Smooth muscle cell (in vitro differentiated cells): ENCODE data around the gene KDM6A. TPM values are rescaled to one million over a fixed set of nuclear protein-coding genes. Genes with fewer than 3 reads are reported as not detected.

Experiments
- DNase-seq: peaks from one replicate; lab custom pipeline; 2025; ENCODE audit not compliant: unreplicated experiment; lab: John Stamatoyannopoulos, UW
- H2AFZ ChIP-seq: fragments of 200-600 bp; sonication (generic); 2 replicates; pipeline ENCODE4 v1.6.0; 2016; ENCODE audit warnings: antibody characterized with exemption, low read depth, mild to moderate bottlenecking
- H3F3A ChIP-seq: fragments of 200-600 bp; sonication (generic); 2 replicates; pipeline ENCODE4 v1.6.0; 2017; ENCODE audit warnings: antibody characterized with exemption, low read depth
- H3K27ac ChIP-seq: fragments of 200-600 bp; sonication (generic); 2 replicates; pipeline ENCODE4 v1.5.1; 2016; ENCODE audit warnings: low read depth, mild to moderate bottlenecking
- H3K27me3 ChIP-seq: fragments of 200-600 bp; sonication (generic); 2 replicates; pipeline ENCODE4 v1.6.1; 2016; ENCODE audit warnings: low read depth, mild to moderate bottlenecking
- H3K36me3 ChIP-seq: fragments of 200-600 bp; sonication (generic); 2 replicates; pipeline ENCODE4 v1.5.1; 2016; ENCODE audit warnings: low read depth
- H3K4me1 ChIP-seq: fragments of 200-600 bp; sonication (generic); 2 replicates; pipeline ENCODE4 v1.5.1; 2016; ENCODE audit warnings: low read depth
- H3K4me2 ChIP-seq: fragments of 200-600 bp; sonication (generic); 2 replicates; pipeline ENCODE4 v1.6.0; 2016; ENCODE audit warnings: mild to moderate bottlenecking
- H3K4me3 ChIP-seq: fragments of 200-600 bp; sonication (generic); 2 replicates; pipeline ENCODE4 v1.5.1; 2016; ENCODE audit warnings: mild to moderate bottlenecking
- H3K79me2 ChIP-seq: fragments of 200-600 bp; sonication (generic); 2 replicates; pipeline ENCODE4 v1.6.0; 2016; ENCODE audit warnings: low read depth, mild to moderate bottlenecking
- H3K9ac ChIP-seq: fragments of 200-600 bp; sonication (generic); 2 replicates; pipeline ENCODE4 v1.6.0; 2016; ENCODE audit warnings: low read depth
- H3K9me3 ChIP-seq: fragments of 200-600 bp; sonication (generic); replicated peaks from 2 replicates; pipeline ENCODE4 v1.5.1; 2016; ENCODE audit warnings: low read depth
- H4K20me1 ChIP-seq: fragments of 200-600 bp; sonication (generic); 2 replicates; pipeline ENCODE4 v1.6.0; 2016; ENCODE audit warnings: low read depth
- CTCF ChIP-seq: fragments of 200-600 bp; sonication (generic); IDR thresholded peaks from 2 replicates; pipeline ENCODE4 v1.5.1; 2017; ENCODE audit warnings: borderline replicate concordance, mild to moderate bottlenecking, antibody characterized with exemption; ENCODE audit not compliant: insufficient read depth, poor library complexity, severe bottlenecking
- WGBS: methylation state at CpG from one replicate; pipeline ENCODE4 v1.1.7; 2016; ENCODE audit warnings: low lambda C conversion rate; 5-methylcytosine and 5-hydroxymethylcytosine counted together
- polyA plus RNA-seq: library from polyadenylated mRNA; unstranded; fragments of >200 nt; fragmentation: Nextera tagmentation; extraction: Ambion mirVana; gene quantifications from 2 replicates; pipeline ENCODE4 v1.2.1, GENCODE V29; 2016
- total RNA-seq: library from RNA; depleted of rRNA; stranded (reverse); fragments of >200 nt; gene quantifications from 2 replicates; pipeline ENCODE4 v1.2.3, GENCODE V29; 2014

Gene KDM6A
- total and polyA plus RNA-seq, 2 experiments from 2014 or later, result 9.6 to 28.1 TPM

GRCh38 chrX:44954562-44954961 is 81.6 kb downstream of the KDM6A start:
- H3K27ac ChIP-seq, result no peak overlapping the region

GRCh38 chrX:44957848-44958247 is 84.9 kb downstream of the KDM6A start:
- no peak overlapping the region for H3K9ac ChIP-seq
- no peak overlapping the region for H2AFZ ChIP-seq
- 72% methylated on average over 2 of the region's 2 CpGs for WGBS
- H4K20me1 ChIP-seq, result peaks cover 75% of the 10 kb centered on the region
- H3K4me2 ChIP-seq, result no peak overlapping the region
- H3K79me2 ChIP-seq, result peaks cover 87% of the 10 kb centered on the region
- no peak overlapping the region for H3K4me3 ChIP-seq
- H3K36me3 ChIP-seq, result no peaks in the 10 kb centered on the region
- no peak for DNase-seq
- no peak overlapping the region for H3K27ac ChIP-seq
- TF ChIP-seq CTCF, result no peak
- H3K27me3 ChIP-seq, result no peaks in the 10 kb centered on the region
- peaks cover 21% of the 10 kb centered on the region for H3K4me1 ChIP-seq
- H3F3A ChIP-seq, result no peaks in the 10 kb centered on the region
- H3K9me3 ChIP-seq, result no peaks in the 10 kb centered on the region

More at GRCh38 chrX:44954562-44954961, 81.6 kb downstream of the KDM6A start:
- Histone ChIP-seq H3K9me3 (no peaks in the 10 kb centered on the region), H3K27me3 (no peaks in the 10 kb centered on the region), H3K36me3 (no peaks in the 10 kb centered on the region), H3F3A (no peaks in the 10 kb centered on the region), H4K20me1 (peaks cover 76% of the 10 kb centered on the region), H2AFZ (no peak overlapping the region), H3K4me3 (no peak overlapping the region), H3K4me1 (peaks cover 16% of the 10 kb centered on the region), H3K9ac (no peak overlapping the region), H3K4me2 (peak overlapping the region; percentile 42), H3K79me2 (peaks cover 99% of the 10 kb centered on the region)
- DNase-seq, result no peak
- TF ChIP-seq CTCF, result no peak
- WGBS, result 65% methylated on average over 3 of the region's 3 CpGs

GRCh38 chrX:44958480-44958879 is 85.5 kb downstream of the KDM6A start:
- peaks cover 21% of the 10 kb centered on the region for H3K4me1 ChIP-seq
- H3K27me3 ChIP-seq, result no peaks in the 10 kb centered on the region
- H3K79me2 ChIP-seq, result peaks cover 81% of the 10 kb centered on the region
- no peak overlapping the region for H3K4me2 ChIP-seq
- no peak for DNase-seq
- no peak overlapping the region for H2AFZ ChIP-seq
- H3K9ac ChIP-seq, result no peak overlapping the region
- H3K36me3 ChIP-seq, result no peaks in the 10 kb centered on the region
- H3K27ac ChIP-seq, result no peak overlapping the region
- H4K20me1 ChIP-seq, result peaks cover 72% of the 10 kb centered on the region
- H3F3A ChIP-seq, result no peaks in the 10 kb centered on the region
- no peaks in the 10 kb centered on the region for H3K9me3 ChIP-seq
- 71% methylated on average over 1 of the region's 1 CpG for WGBS
- H3K4me3 ChIP-seq, result no peak overlapping the region
- TF ChIP-seq CTCF, result no peak

GRCh38 chrX:44961817-44962607 is 89.0 kb downstream of the KDM6A start:
- DNase-seq, result no peak
- H4K20me1 ChIP-seq, result peaks cover 42% of the 10 kb centered on the region
- H3K9me3 ChIP-seq, result no peaks in the 10 kb centered on the region
- WGBS, result 88% methylated on average over 6 of the region's 6 CpGs
- TF ChIP-seq CTCF, result no peak
- no peak overlapping the region for H3K4me3 ChIP-seq
- H3K36me3 ChIP-seq, result no peaks in the 10 kb centered on the region
- no peak overlapping the region for H3K9ac ChIP-seq
- H3K4me2 ChIP-seq, result no peak overlapping the region
- H3K79me2 ChIP-seq, result peaks cover 66% of the 10 kb centered on the region
- no peak overlapping the region for H3K27ac ChIP-seq
- H3K4me1 ChIP-seq, result peaks cover 21% of the 10 kb centered on the region
- H3K27me3 ChIP-seq, result no peaks in the 10 kb centered on the region
- no peak overlapping the region for H2AFZ ChIP-seq
- no peaks in the 10 kb centered on the region for H3F3A ChIP-seq
